Adipose tissue (tissue), 3 donors: ENCODE measurements around the gene TMEM191C. TPM values are rescaled to one million over a fixed set of nuclear protein-coding genes. Genes with fewer than 3 reads are reported as not detected.
"Not testable (repeated sequence)": the region's sequence is repeated elsewhere in the genome, so short reads cannot be mapped to it uniquely, and the experiment has no call there.

ENCODE experiments used
- H3K27ac ChIP-seq: one replicate; pipeline ENCODE4 v1.5.1; 2013; ENCODE audit warnings: low read depth, low read length
- WGBS, 3 donors: extraction: QIAGEN DNeasy Blood & Tissue Kit; methylation state at CpG; one replicate each; pipeline ENCODE4 v1.1.7; 2013; 5-methylcytosine and 5-hydroxymethylcytosine counted together
- polyA plus RNA-seq, 3 donors: library from polyadenylated mRNA; stranded (reverse); fragments of 200-250 nt; gene quantifications; one replicate each; pipeline ENCODE4 v1.2.3, GENCODE V29; 2013
- donor health status: healthy with polysubstance abuse.
- donor health status: Bipolar disorder and iron deficiency.
- donor health status: healthy.

The TMEM191C gene
- polyA plus RNA-seq, 3 donors = 0.15 to 1.1 (median 0.64) TPM

GRCh38 chr22:21444701-21445436, 22.3 kb upstream of the TMEM191C start:
- 86 to 91% (median 89%) methylated on average over 35 of the region's 35 CpGs for WGBS, 3 donors
- H3K27ac ChIP-seq = no peak overlapping the region

- no peak overlapping the region for H3K27ac ChIP-seq
- WGBS, 3 donors = 92 to 96% (median 93%) methylated on average over 26 to 27 of the region's 27 CpGs
Measured at GRCh38 chr22:21445437-21446127, 21.6 kb upstream of the TMEM191C start.

GRCh38 chr22:21446128-21446826, 20.9 kb upstream of the TMEM191C start:
- 94 to 98% (median 95%) methylated on average over 49 of the region's 49 CpGs for WGBS, 3 donors

GRCh38 chr22:21446827-21447690, 20.1 kb upstream of the TMEM191C start:
- WGBS, 3 donors = 91 to 94% (median 92%) methylated on average over 33 of the region's 33 CpGs

More at GRCh38 chr22:21446128-21446826, 20.9 kb upstream of the TMEM191C start:
- H3K27ac ChIP-seq = no peak overlapping the region

GRCh38 chr22:21447694-21448402, 19.3 kb upstream of the TMEM191C start:
- no peak overlapping the region for H3K27ac ChIP-seq
- WGBS, 3 donors = 52 to 92% (median 91%) methylated on average over 22 of the region's 22 CpGs

More at GRCh38 chr22:21446827-21447690, 20.1 kb upstream of the TMEM191C start:
- H3K27ac ChIP-seq = no peak overlapping the region

GRCh38 chr22:21448627-21449416, 18.4 kb upstream of the TMEM191C start:
- WGBS, 3 donors = 90 to 92% (median 90%) methylated on average over 23 of the region's 23 CpGs
- no peak overlapping the region for H3K27ac ChIP-seq

- 92 to 94% (median 93%) methylated on average over 23 of the region's 23 CpGs for WGBS, 3 donors
- no peak overlapping the region for H3K27ac ChIP-seq
Measured at GRCh38 chr22:21449531-21450319, 17.5 kb upstream of the TMEM191C start.

- H3K27ac ChIP-seq = no peak overlapping the region
- WGBS, 3 donors = 84 to 90% (median 85%) methylated on average over 17 to 19 of the region's 19 CpGs
Measured at GRCh38 chr22:21450320-21450831, 16.8 kb upstream of the TMEM191C start.

- WGBS, 3 donors = 77 to 82% (median 82%) methylated on average over 9 of the region's 9 CpGs
- H3K27ac ChIP-seq = no peak overlapping the region
Measured at GRCh38 chr22:21450858-21451353, 16.3 kb upstream of the TMEM191C start.

GRCh38 chr22:21451545-21452520, 15.4 kb upstream of the TMEM191C start:
- 78 to 82% (median 79%) methylated on average over 7 of the region's 7 CpGs for WGBS, 3 donors
- no peak overlapping the region for H3K27ac ChIP-seq

GRCh38 chr22:21452666-21453065, 14.5 kb upstream of the TMEM191C start:
- WGBS, 3 donors = 95 to 96% (median 95%) methylated on average over 4 of the region's 4 CpGs
- not testable (repeated sequence) for H3K27ac ChIP-seq

- WGBS, 3 donors = 88 to 94% (median 89%) methylated on average over 9 of the region's 9 CpGs
- H3K27ac ChIP-seq = not testable (repeated sequence)
Measured at GRCh38 chr22:21454998-21455333, 12.2 kb upstream of the TMEM191C start.

GRCh38 chr22:21455334-21456089, 11.7 kb upstream of the TMEM191C start:
- no peak overlapping the region for H3K27ac ChIP-seq
- 88 to 93% (median 88%) methylated on average over 19 of the region's 19 CpGs for WGBS, 3 donors
